ENCODE measurements around the gene CKS2. TPM values are rescaled to one million over a fixed set of nuclear protein-coding genes. Genes with fewer than 3 reads are reported as not detected.

CKS2 gene
- total RNA-seq, 1 donor: 170 TPM

DNA sequence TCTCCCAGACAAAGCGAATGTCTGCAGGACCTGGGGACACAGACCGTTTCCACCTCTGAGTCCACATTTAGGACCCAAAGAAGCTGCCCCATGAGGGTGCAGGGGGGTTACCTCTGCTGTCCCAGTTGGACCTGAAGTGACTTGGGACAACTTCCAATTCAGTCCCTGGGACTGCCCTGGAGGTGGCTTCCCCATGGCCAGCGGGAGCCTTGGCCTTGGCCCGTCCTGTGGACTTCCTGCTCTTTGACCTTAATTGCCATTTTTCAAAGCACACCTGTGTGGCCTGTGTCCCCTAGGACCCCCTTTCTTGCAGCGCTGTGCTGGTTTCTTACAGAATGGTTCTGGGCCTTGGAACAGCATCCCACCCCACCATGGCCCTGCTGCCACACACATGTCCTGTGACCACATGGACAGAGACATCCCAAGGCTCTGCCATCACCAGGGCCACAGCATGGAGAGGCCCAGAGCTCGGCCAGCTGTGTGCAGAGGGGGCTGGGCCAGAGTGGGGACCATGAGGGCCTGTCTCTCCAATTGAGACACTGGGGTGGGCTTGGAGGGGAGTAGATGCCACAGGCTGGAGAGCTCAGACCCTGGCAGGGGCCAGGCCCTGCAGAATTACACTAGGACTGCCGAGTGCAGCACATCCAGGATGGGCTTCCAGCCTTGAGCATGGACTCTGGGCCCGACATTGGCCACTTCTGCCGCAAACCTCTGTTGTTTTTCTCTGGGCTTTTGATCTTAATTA is 53.1 kb downstream of the CKS2 start:
- no peak for DNase-seq (ENCODE audit: low read depth in 2 of 3, low spot score in 2 of 3)

- DNase-seq (ENCODE audit: low read depth in 2 of 3, low spot score in 2 of 3): no peak
Observed at GRCh38 chr9:89364666-89365531, 53.9 kb downstream of the CKS2 start.

DNA sequence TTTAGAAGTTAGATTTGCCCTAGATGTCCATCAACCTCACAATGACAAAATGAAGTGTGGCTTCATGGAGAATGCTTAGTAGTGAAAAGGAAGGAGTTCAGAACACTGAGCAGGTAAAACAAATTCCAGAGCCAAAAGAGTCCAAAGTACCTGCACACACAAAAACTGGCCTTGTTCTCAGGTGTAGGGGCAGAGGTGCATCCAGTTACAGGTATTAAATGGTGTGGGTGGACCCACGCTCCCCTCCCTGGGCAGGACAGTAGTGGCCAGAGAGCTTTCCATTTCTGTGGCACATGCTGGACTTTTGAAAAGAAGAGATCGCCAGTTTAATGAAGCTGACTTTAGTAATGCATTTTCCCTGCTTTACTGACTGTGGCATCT is 54.5 kb downstream of the CKS2 start:
- no peak for DNase-seq (ENCODE audit: low read depth in 2 of 3, low spot score in 2 of 3)

Small RNAs within 50 kb of the gene (small RNA-seq; reads per million reads assigned to genes)
- not detected for gene MIR3153

Other genes starting within 250 kb of the CKS2 start
- 0.27 TPM for gene SHC3, start 132.4 kb upstream of the CKS2 start, total RNA-seq
- gene SECISBP2, start 7.3 kb downstream of the CKS2 start, total RNA-seq: 33.9 TPM
- gene SEMA4D, start 186.9 kb downstream of the CKS2 start, total RNA-seq: 53.9 TPM